Activated T-helper 17 cell treated with anti-CD3 and anti-CD28 coated beads, Interleukin-2, amount 50 U/mL, for 72 hours (primary cell): ENCODE results near the gene NPW. TPM values are rescaled to one million over a fixed set of nuclear protein-coding genes. Genes with fewer than 3 reads are reported as not detected.

Experiments used
- total RNA-seq, 2 donors: library from RNA; stranded (reverse); gene quantifications; one replicate each; pipeline ENCODE4 v1.2.3, GENCODE V29; 2022

The NPW gene
- total RNA-seq, 2 donors from 2014 or later, result 2.8 TPM; not detected in 1

Other genes with a start within 250 kb of the NPW start
- gene NME3, start 248.2 kb upstream of the NPW start, total RNA-seq, result 10 to 100 TPM; 39.3 to 39.9 TPM
- 10 to 100 TPM; 37.6 to 39.6 TPM for gene EME2, start 247.0 kb upstream of the NPW start, total RNA-seq
- gene MRPS34, start 246.7 kb upstream of the NPW start, total RNA-seq, result 100 to 1,000 TPM in 1 of 2 donors, 10 to 100 TPM in 1; 80.8 to 190 TPM
- 10 to 100 TPM; 20.3 to 21.1 TPM for gene SPSB3, start 237.2 kb upstream of the NPW start, total RNA-seq
- gene NUBP2, start 236.8 kb upstream of the NPW start, total RNA-seq, result 10 to 100 TPM; 32.6 to 58.8 TPM
- under 1 TPM; 0.13 to 0.15 TPM for gene IGFALS, start 226.1 kb upstream of the NPW start, total RNA-seq
- gene HAGH, start 193.0 kb upstream of the NPW start, total RNA-seq, result 10 to 100 TPM; 40.9 to 42.0 TPM
- 10 to 100 TPM; 19.2 to 19.3 TPM for gene FAHD1, start 192.6 kb upstream of the NPW start, total RNA-seq
- under 1 TPM in 1 of 2 donors, not detected in 1; 0.79 TPM for gene MEIOB, start 147.6 kb upstream of the NPW start, total RNA-seq
- gene HS3ST6, start 101.4 kb upstream of the NPW start, total RNA-seq, result not detected
- 10 to 100 TPM; 31.5 to 34.3 TPM for gene MSRB1, start 76.6 kb upstream of the NPW start, total RNA-seq
- under 1 TPM in 1 of 2 donors, not detected in 1; 0.37 TPM for gene RPL3L, start 65.1 kb upstream of the NPW start, total RNA-seq
- 100 to 1,000 TPM in 1 of 2 donors, 10 to 100 TPM in 1; 65.3 to 122 TPM for gene NDUFB10, start 60.2 kb upstream of the NPW start, total RNA-seq
- gene RPS2, start 55.0 kb upstream of the NPW start, total RNA-seq, result 1,000 to 10,000 TPM; 4,570 to 4,579 TPM
- under 1 TPM in 1 of 2 donors, not detected in 1; 0.32 TPM for gene RNF151, start 52.9 kb upstream of the NPW start, total RNA-seq
- gene TBL3, start 47.7 kb upstream of the NPW start, total RNA-seq, result 10 to 100 TPM; 23.0 to 37.3 TPM
- 1 to 10 TPM in 1 of 2 donors, not detected in 1; 1.0 TPM for gene NOXO1, start 38.3 kb upstream of the NPW start, total RNA-seq
- 10 to 100 TPM; 12.4 to 28.5 TPM for gene GFER, start 35.6 kb upstream of the NPW start, total RNA-seq
- 1 to 10 TPM; 5.9 to 7.9 TPM for gene SYNGR3, start 29.8 kb upstream of the NPW start, total RNA-seq
- 10 to 100 TPM; 41.2 to 79.6 TPM for gene ZNF598, start 10.0 kb upstream of the NPW start, total RNA-seq
- 1 to 10 TPM in 1 of 2 donors, under 1 TPM in 1; 0.21 to 2.9 TPM for gene NHERF2, start 7.1 kb downstream of the NPW start, total RNA-seq
- 10 to 100 TPM; 13.2 to 37.6 TPM for gene NTHL1, start 28.0 kb downstream of the NPW start, total RNA-seq
- 10 to 100 TPM; 79.3 to 83.7 TPM for gene TSC2, start 28.2 kb downstream of the NPW start, total RNA-seq
- 100 to 1,000 TPM in 1 of 2 donors, 10 to 100 TPM in 1; 71.8 to 122 TPM for gene PKD1, start 116.1 kb downstream of the NPW start, total RNA-seq
- under 1 TPM; 0.28 to 0.34 TPM for gene RAB26, start 128.8 kb downstream of the NPW start, total RNA-seq
- gene TRAF7, start 136.0 kb downstream of the NPW start, total RNA-seq, result 10 to 100 TPM; 49.8 to 80.1 TPM
- gene CASKIN1, start 176.8 kb downstream of the NPW start, total RNA-seq, result 1 to 10 TPM in 1 of 2 donors, under 1 TPM in 1; 0.78 to 6.6 TPM
- gene MLST8, start 185.7 kb downstream of the NPW start, total RNA-seq, result 10 to 100 TPM; 33.4 to 48.8 TPM
- 1 to 10 TPM; 6.9 to 8.9 TPM for gene BRICD5, start 191.1 kb downstream of the NPW start, total RNA-seq
- gene PGP, start 195.1 kb downstream of the NPW start, total RNA-seq, result 10 to 100 TPM; 11.6 to 21.6 TPM
- 10 to 100 TPM; 20.1 to 22.8 TPM for gene E4F1, start 203.8 kb downstream of the NPW start, total RNA-seq
- gene DNASE1L2, start 216.7 kb downstream of the NPW start, total RNA-seq, result 1 to 10 TPM; 2.4 to 2.7 TPM
- gene ECI1, start 231.8 kb downstream of the NPW start, total RNA-seq, result 10 to 100 TPM; 36.7 to 50.6 TPM
- 100 to 1,000 TPM; 205 to 314 TPM for gene RNPS1, start 248.3 kb downstream of the NPW start, total RNA-seq